Measurements from ENCODE around the gene HOXD3. TPM values are rescaled to one million over a fixed set of nuclear protein-coding genes. Genes with fewer than 3 reads are reported as not detected.
A peak's percentile ranks its signal among the peaks of the same experiment; 100 is the strongest.

The HOXD3 gene
- total and polyA plus RNA-seq, 4 donors, result 1.5 to 13.4 (median 6.0) TPM

GRCh38 chr2:176149939-176150583 lies 7.0 kb upstream of the HOXD3 start:
- H3K27ac ChIP-seq (ENCODE audit: low read depth in 1 of 2, low read length in 2 of 2), result no peak overlapping the region
- DNase-seq (peak in 1 of 2 donors; percentile 61), ATAC-seq (ENCODE audit: low FRiP score) (no peak)
- no peaks in the 10 kb centered on the region for H3K9me3 ChIP-seq (ENCODE audit: control insufficient read depth, low read length)
- no peaks in the 10 kb centered on the region for H3K27me3 ChIP-seq (ENCODE audit: control insufficient read depth in 1 of 2, insufficient read depth in 2 of 2, low read length in 1 of 2)
- intact Hi-C loops (cut with DNase I), result loop anchor here in 1 of 2 donors (10.0 kb wide), 1 partner anchor 115 kb away; the partner anchor contains the start of gene MTX2
- H3K4me3 ChIP-seq (ENCODE audit: low read length in 2 of 2), result no peak overlapping the region
- no peaks in the 10 kb centered on the region for H3K36me3 ChIP-seq (ENCODE audit: control insufficient read depth in 1 of 2, insufficient read depth in 2 of 2, low read length in 1 of 2)
- H3K4me1 ChIP-seq (ENCODE audit: control insufficient read depth in 1 of 2, insufficient read depth in 2 of 2, low read length in 2 of 2), result no peaks in the 10 kb centered on the region
- WGBS, 2 donors, result 79 to 90% methylated on average over 24 of the region's 24 CpGs

- no peak overlapping the region for H3K27ac ChIP-seq (ENCODE audit: low read depth in 1 of 2, low read length in 2 of 2)
- H3K4me3 ChIP-seq (ENCODE audit: low read length in 2 of 2), result no peak overlapping the region
- intact Hi-C loops (cut with DNase I), result no loop called here
Observed at GRCh38 chr2:176150584-176151441, 6.3 kb upstream of the HOXD3 start.

GRCh38 chr2:176151442-176152287 lies 5.4 kb upstream of the HOXD3 start, which contains the start of gene HOXD4:
Gene HOXD4 (plus strand): TSS chr2:176151550. CDS start chr2:176151634, 84 bp downstream.
- no peaks in the 10 kb centered on the region for H3K36me3 ChIP-seq (ENCODE audit: control insufficient read depth in 1 of 2, insufficient read depth in 2 of 2, low read length in 1 of 2)
- no peak within 1 kb of the TSS for H3K4me3 ChIP-seq (ENCODE audit: low read length in 2 of 2)
- peak; percentile 12 for ATAC-seq (ENCODE audit: low FRiP score)
- no peaks in the 10 kb centered on the region for H3K4me1 ChIP-seq (ENCODE audit: control insufficient read depth in 1 of 2, insufficient read depth in 2 of 2, low read length in 2 of 2)
- intact Hi-C loops (cut with DNase I), result no loop called here
- peak in 1 of 2 donors; percentile 67 for DNase-seq
- WGBS, 2 donors, result 46 to 71% methylated on average over 55 of the region's 55 CpGs
- H3K27ac ChIP-seq (ENCODE audit: low read depth in 1 of 2, low read length in 2 of 2), result no peak within 1 kb of the TSS
- no peaks in the 10 kb centered on the region for H3K27me3 ChIP-seq (ENCODE audit: control insufficient read depth in 1 of 2, insufficient read depth in 2 of 2, low read length in 1 of 2)
- H3K9me3 ChIP-seq (ENCODE audit: control insufficient read depth, low read length), result no peaks in the 10 kb centered on the region

More at GRCh38 chr2:176150584-176151441, 6.3 kb upstream of the HOXD3 start:
- peak in 1 of 2 donors; percentile 37 for DNase-seq
- no peaks in the 10 kb centered on the region for H3K27me3 ChIP-seq (ENCODE audit: control insufficient read depth in 1 of 2, insufficient read depth in 2 of 2, low read length in 1 of 2)
- WGBS, 2 donors, result 70 to 87% methylated on average over 14 of the region's 14 CpGs
- no peaks in the 10 kb centered on the region for H3K9me3 ChIP-seq (ENCODE audit: control insufficient read depth, low read length)
- no peak for ATAC-seq (ENCODE audit: low FRiP score)
- H3K4me1 ChIP-seq (ENCODE audit: control insufficient read depth in 1 of 2, insufficient read depth in 2 of 2, low read length in 2 of 2), result no peaks in the 10 kb centered on the region
- H3K36me3 ChIP-seq (ENCODE audit: control insufficient read depth in 1 of 2, insufficient read depth in 2 of 2, low read length in 1 of 2), result no peaks in the 10 kb centered on the region

- no peaks in the 10 kb centered on the region for H3K4me1 ChIP-seq (ENCODE audit: control insufficient read depth in 1 of 2, insufficient read depth in 2 of 2, low read length in 2 of 2)
- no peaks in the 10 kb centered on the region for H3K36me3 ChIP-seq (ENCODE audit: control insufficient read depth in 1 of 2, insufficient read depth in 2 of 2, low read length in 1 of 2)
- 62 to 81% methylated on average over 48 of the region's 48 CpGs for WGBS, 2 donors
- DNase-seq (peak in 1 of 2 donors; percentile 66), ATAC-seq (ENCODE audit: low FRiP score) (peak; percentile 14)
- intact Hi-C loops (cut with DNase I), result no loop called here
- no peaks in the 10 kb centered on the region for H3K27me3 ChIP-seq (ENCODE audit: control insufficient read depth in 1 of 2, insufficient read depth in 2 of 2, low read length in 1 of 2)
- H3K27ac ChIP-seq (ENCODE audit: low read depth in 1 of 2, low read length in 2 of 2), result no peak overlapping the region
- no peak overlapping the region for H3K4me3 ChIP-seq (ENCODE audit: low read length in 2 of 2)
- no peaks in the 10 kb centered on the region for H3K9me3 ChIP-seq (ENCODE audit: control insufficient read depth, low read length)
Observed at GRCh38 chr2:176152350-176153181, 4.5 kb upstream of the HOXD3 start.

GRCh38 chr2:176154576-176155252 lies 2.4 kb upstream of the HOXD3 start:
- Histone ChIP-seq H3K27me3 (ENCODE audit: control insufficient read depth in 1 of 2, insufficient read depth in 2 of 2, low read length in 1 of 2) (no peaks in the 10 kb centered on the region), H3K4me3 (ENCODE audit: low read length in 2 of 2) (no peak overlapping the region), H3K9me3 (ENCODE audit: control insufficient read depth, low read length) (no peaks in the 10 kb centered on the region), H3K27ac (ENCODE audit: low read depth in 1 of 2, low read length in 2 of 2) (no peak overlapping the region), H3K36me3 (ENCODE audit: control insufficient read depth in 1 of 2, insufficient read depth in 2 of 2, low read length in 1 of 2) (no peaks in the 10 kb centered on the region), H3K4me1 (ENCODE audit: control insufficient read depth in 1 of 2, insufficient read depth in 2 of 2, low read length in 2 of 2) (no peaks in the 10 kb centered on the region)
- 87 to 94% methylated on average over 11 of the region's 11 CpGs for WGBS, 2 donors
- DNase-seq (no peak), ATAC-seq (ENCODE audit: low FRiP score) (no peak)
- intact Hi-C loops (cut with DNase I), result no loop called here

GRCh38 chr2:176155356-176156044 lies 1.6 kb upstream of the HOXD3 start:
- Histone ChIP-seq H3K9me3 (ENCODE audit: control insufficient read depth, low read length) (no peaks in the 10 kb centered on the region), H3K4me1 (ENCODE audit: control insufficient read depth in 1 of 2, insufficient read depth in 2 of 2, low read length in 2 of 2) (no peaks in the 10 kb centered on the region), H3K27me3 (ENCODE audit: control insufficient read depth in 1 of 2, insufficient read depth in 2 of 2, low read length in 1 of 2) (no peaks in the 10 kb centered on the region), H3K4me3 (ENCODE audit: low read length in 2 of 2) (no peak overlapping the region), H3K36me3 (ENCODE audit: control insufficient read depth in 1 of 2, insufficient read depth in 2 of 2, low read length in 1 of 2) (no peaks in the 10 kb centered on the region), H3K27ac (ENCODE audit: low read depth in 1 of 2, low read length in 2 of 2) (no peak overlapping the region)
- no peak for ATAC-seq (ENCODE audit: low FRiP score)
- DNase-seq, result no peak
- intact Hi-C loops (cut with DNase I), result no loop called here
- WGBS, 2 donors, result 77 to 89% methylated on average over 6 of the region's 6 CpGs

GRCh38 chr2:176156301-176156806 lies 753 bp upstream of the HOXD3 start:
- no peak overlapping the region for H3K4me3 ChIP-seq (ENCODE audit: low read length in 2 of 2)
- H3K27ac ChIP-seq (ENCODE audit: low read depth in 1 of 2, low read length in 2 of 2), result no peak overlapping the region
- DNase-seq (peak in 1 of 2 donors; percentile 45), ATAC-seq (ENCODE audit: low FRiP score) (no peak)
- no peaks in the 10 kb centered on the region for H3K4me1 ChIP-seq (ENCODE audit: control insufficient read depth in 1 of 2, insufficient read depth in 2 of 2, low read length in 2 of 2)
- no peaks in the 10 kb centered on the region for H3K36me3 ChIP-seq (ENCODE audit: control insufficient read depth in 1 of 2, insufficient read depth in 2 of 2, low read length in 1 of 2)
- intact Hi-C loops (cut with DNase I), result no loop called here
- H3K27me3 ChIP-seq (ENCODE audit: control insufficient read depth in 1 of 2, insufficient read depth in 2 of 2, low read length in 1 of 2), result no peaks in the 10 kb centered on the region
- H3K9me3 ChIP-seq (ENCODE audit: control insufficient read depth, low read length), result no peaks in the 10 kb centered on the region
- 85 to 97% methylated on average over 8 of the region's 8 CpGs for WGBS, 2 donors
